ENCODE data around the gene GTSE1. TPM values are rescaled to one million over a fixed set of nuclear protein-coding genes. Genes with fewer than 3 reads are reported as not detected.

Gene GTSE1
- polyA plus RNA-seq, 2 of the 4 experiments (the other 2 are of a cell fraction): 11.5 to 25.7 TPM

DNA sequence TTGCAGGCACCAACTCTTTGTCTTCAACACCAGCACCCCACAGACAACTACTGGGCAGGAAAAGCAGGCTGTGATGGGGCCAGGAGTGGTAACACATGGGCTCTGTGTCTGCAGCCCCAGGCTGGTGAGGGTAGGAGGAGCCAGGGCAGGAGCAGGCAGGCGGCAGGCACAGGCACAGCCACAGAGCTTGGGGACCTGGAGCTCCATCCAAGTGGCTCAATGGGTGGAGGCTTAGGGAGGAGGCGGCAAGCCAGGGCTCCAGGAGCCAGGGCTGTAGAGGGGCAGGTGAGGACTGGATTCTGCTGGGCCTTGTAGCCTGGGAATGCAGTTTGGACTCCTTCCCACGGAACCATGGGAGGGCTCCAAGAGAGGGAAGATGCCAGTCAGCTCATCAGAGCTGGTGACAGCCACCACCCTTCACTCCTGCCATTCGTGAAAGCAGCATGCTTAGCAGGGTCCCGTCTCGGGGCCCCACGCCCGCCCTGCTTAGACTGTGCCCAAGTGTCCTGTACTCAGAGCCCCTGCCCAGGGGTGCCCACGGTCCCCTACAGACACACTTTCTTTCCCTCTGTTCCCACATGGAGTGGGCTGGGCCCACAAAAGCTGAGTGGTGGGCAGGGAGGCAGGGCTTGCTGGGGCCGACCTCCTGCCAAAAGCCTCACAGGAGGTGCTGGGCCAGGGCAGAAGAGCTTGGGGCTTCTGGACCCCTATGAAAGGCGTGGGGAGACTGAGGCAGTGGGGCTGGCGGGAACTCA is 16.4 kb upstream of the GTSE1 start:
- ChIA-PET CTCF (interaction anchor here (0.6 to 0.8 kb wide), 2 partner anchors 158 to 388 kb away, joined by 3 read pairs; no protein-coding TSS in a partner anchor), POLR2A (interaction anchor here (0.9 kb wide), 1 partner anchor 13 kb away, joined by 3 read pairs; the partner anchor contains the start of gene TTC38)
- Histone ChIP-seq H3K4me2 (no peak overlapping the region), H3K27ac (no peak overlapping the region), H3K4me3 (no peak overlapping the region), H3K9me3 (no peaks in the 10 kb centered on the region), H3K4me1 (no peaks in the 10 kb centered on the region)
- no peak for TF ChIP-seq SREBF2 (IDR thresholded peaks at IDR 0.05)
- no peak for TF ChIP-seq MAZ (IDR thresholded peaks at IDR 0.05; ENCODE audit: borderline replicate concordance, low read depth, low read length)
- TF ChIP-seq FOSB (CRISPR knock-in tag; IDR thresholded peaks at IDR 0.05): no peak
- no peak for TF ChIP-seq NFE2L2 (conservative IDR thresholded peaks at IDR 0.05; ENCODE audit: low read length)
- no peak for TF ChIP-seq BHLHE40 (IDR thresholded peaks at IDR 0.05; ENCODE audit: low read depth, low read length)
- TF ChIP-seq GATA3 (IDR thresholded peaks at IDR 0.05; ENCODE audit: borderline replicate concordance): no peak
- no peak for TF ChIP-seq CHD4 (IDR thresholded peaks at IDR 0.05; ENCODE audit: borderline replicate concordance)
- no peak for TF ChIP-seq ELK1 (IDR thresholded peaks at IDR 0.05; ENCODE audit: low read depth, low read length)
- no peak for TF ChIP-seq POLR2AphosphoS2 (conservative IDR thresholded peaks at IDR 0.05; ENCODE audit: low read length)
- no peak for TF ChIP-seq CEBPB (IDR thresholded peaks at IDR 0.05)
- no peak for TF ChIP-seq JUN (IDR thresholded peaks at IDR 0.05)
- no peak for TF ChIP-seq HEYL (CRISPR knock-in tag; IDR thresholded peaks at IDR 0.05)
- no peak for TF ChIP-seq NR3C1 (IDR thresholded peaks at IDR 0.05)
- DNase-seq (ENCODE audit: low read depth in 1 of 2, low spot score in 1 of 2): no peak
- no peak for FAIRE-seq
- no peak for ATAC-seq
- 96% methylated on average over 8 of the region's 12 CpGs for WGBS (ENCODE audit: missing lambda C conversion rate)

DNA sequence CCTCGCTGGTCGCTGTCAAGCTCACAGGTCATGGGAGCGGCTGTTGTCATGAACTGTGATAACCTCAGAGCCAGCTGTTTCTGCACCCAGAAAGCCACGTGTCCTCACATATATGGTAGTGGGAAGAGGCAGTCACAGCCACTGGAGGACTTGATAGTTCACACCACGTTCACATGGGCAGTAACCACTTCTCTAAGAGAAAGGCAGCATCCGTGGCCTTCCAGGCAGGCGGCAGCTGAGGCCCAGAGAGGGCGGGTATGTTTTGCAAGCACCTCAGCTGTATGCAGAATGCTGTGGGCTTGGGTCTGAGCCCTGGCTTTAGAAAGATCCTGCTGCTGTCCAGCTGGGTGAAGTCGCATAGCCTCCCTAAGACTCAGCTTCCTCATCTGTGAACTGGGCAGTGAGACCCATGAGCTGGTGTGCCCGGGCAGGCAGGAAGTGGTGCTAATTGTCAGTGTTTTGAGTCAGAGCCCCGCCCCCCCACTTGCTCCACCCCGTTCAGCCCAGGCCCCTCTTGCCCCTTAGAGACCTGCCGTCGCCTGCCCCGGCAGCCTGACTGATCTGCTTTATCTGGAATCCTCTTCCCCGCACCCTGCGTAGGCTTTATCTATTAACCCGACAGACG is 15.6 kb upstream of the GTSE1 start:
- no peak overlapping the region for H3K4me2 ChIP-seq
- CTCF ChIA-PET: no interaction called here
- DNase-seq (ENCODE audit: low read depth in 1 of 2, low spot score in 1 of 2) (no peak), ATAC-seq (no peak), FAIRE-seq (no peak)
- POLR2A ChIA-PET: interaction anchor here (0.9 kb wide), 1 partner anchor 13 kb away, joined by 3 read pairs; the partner anchor contains the start of gene TTC38
- TF ChIP-seq MAZ (IDR thresholded peaks at IDR 0.05; ENCODE audit: borderline replicate concordance, low read depth, low read length): no peak
- TF ChIP-seq, protein P1, sequence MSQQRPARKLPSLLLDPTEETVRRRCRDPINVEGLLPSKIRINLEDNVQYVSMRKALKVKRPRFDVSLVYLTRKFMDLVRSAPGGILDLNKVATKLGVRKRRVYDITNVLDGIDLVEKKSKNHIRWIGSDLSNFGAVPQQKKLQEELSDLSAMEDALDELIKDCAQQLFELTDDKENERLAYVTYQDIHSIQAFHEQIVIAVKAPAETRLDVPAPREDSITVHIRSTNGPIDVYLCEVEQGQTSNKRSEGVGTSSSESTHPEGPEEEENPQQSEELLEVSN (IDR thresholded peaks at IDR 0.05; ENCODE audit: borderline replicate concordance, low read depth): no peak
- no peak for TF ChIP-seq CBX2 (IDR thresholded peaks at IDR 0.05; ENCODE audit: borderline replicate concordance, low read depth)
- TF ChIP-seq HOXB5 (CRISPR knock-in tag; IDR thresholded peaks at IDR 0.05): no peak
- TF ChIP-seq MAFK (IDR thresholded peaks at IDR 0.05; ENCODE audit: partially characterized antibody): no peak
- TF ChIP-seq TFCP2L1 (CRISPR knock-in tag; IDR thresholded peaks at IDR 0.05): no peak
- TF ChIP-seq SMC3 (IDR thresholded peaks at IDR 0.05): no peak
- TF ChIP-seq CBX8 (IDR thresholded peaks at IDR 0.05): no peak
- TF ChIP-seq BHLHE40 (IDR thresholded peaks at IDR 0.05; ENCODE audit: low read depth, low read length): no peak
- no peak for TF ChIP-seq KDM5A (IDR thresholded peaks at IDR 0.05)
- no peak for TF ChIP-seq ZNF302 (CRISPR knock-in tag; IDR thresholded peaks at IDR 0.05)
- no peak for TF ChIP-seq NPAS2 (CRISPR knock-in tag; IDR thresholded peaks at IDR 0.05; ENCODE audit: borderline replicate concordance)
- TF ChIP-seq FOSB (CRISPR knock-in tag; IDR thresholded peaks at IDR 0.05): no peak
- TF ChIP-seq ZSCAN20 (CRISPR knock-in tag; IDR thresholded peaks at IDR 0.05): no peak
- WGBS (ENCODE audit: missing lambda C conversion rate): 93% methylated on average over 17 of the region's 19 CpGs
- no peak overlapping the region for H3K27ac ChIP-seq
- no peaks in the 10 kb centered on the region for H3K9me3 ChIP-seq
- no peaks in the 10 kb centered on the region for H3K4me1 ChIP-seq
- no peak overlapping the region for H3K4me3 ChIP-seq
